HG02840 (cell line): ENCODE results near the gene AFAP1.

ENCODE experiments used
- ATAC-seq: cut with Tn5 transposase; IDR thresholded peaks from one replicate; pipeline ENCODE4 v1.9.1; 2021; ENCODE audit warnings: mild to moderate bottlenecking, moderate library complexity, moderate number of reproducible peaks; ENCODE audit not compliant: unreplicated experiment, low FRiP score

AFAP1 gene

GRCh38 chr4:7710576-7711306 lies 228.9 kb downstream of the AFAP1 start:
- ATAC-seq, result no peak

- ATAC-seq, result no peak
Observed at GRCh38 chr4:7710126-7710525, 229.5 kb downstream of the AFAP1 start.

GRCh38 chr4:7709431-7709830 lies 230.2 kb downstream of the AFAP1 start:
- no peak for ATAC-seq

- no peak for ATAC-seq
Observed at GRCh38 chr4:7708981-7709380, 230.7 kb downstream of the AFAP1 start.
